ENCODE measurements around the gene CCDC93. TPM values are rescaled to one million over a fixed set of nuclear protein-coding genes. Genes with fewer than 3 reads are reported as not detected.

CCDC93 gene
- total and polyA plus RNA-seq, 12 donors = 6.0 to 43.7 (median 29.4) TPM

GRCh38 chr2:117996525-117996924 lies 17.3 kb downstream of the CCDC93 start:
- WGBS, 2 donors = 59 to 75% methylated on average over 3 of the region's 3 CpGs
- no peaks in the 10 kb centered on the region for H3K9me3 ChIP-seq
- no peak overlapping the region for H3K4me3 ChIP-seq
- intact Hi-C loops (cut with DNase I) = loop anchor here in 1 of 10 donors (10.0 kb wide), 1 partner anchor 52 kb away; no protein-coding TSS in a partner anchor
- DNase-seq = no peak
- no peak for TF ChIP-seq CTCF (IDR thresholded peaks at IDR 0.05)
- H3K27ac ChIP-seq = no peak overlapping the region
- peaks cover 0 to 100% (median 62%) of the 10 kb centered on the region in 9 donors for H3K36me3 ChIP-seq
- ATAC-seq = no peak
- no peaks in the 10 kb centered on the region for H3K27me3 ChIP-seq
- H3K4me1 ChIP-seq = peaks cover 0 to 16% (median 8%) of the 10 kb centered on the region in 9 donors

- intact Hi-C loops (cut with DNase I) = loop anchor here in 1 of 10 donors (10.0 kb wide), 1 partner anchor 50 kb away; no protein-coding TSS in a partner anchor
- Histone ChIP-seq H3K4me3 (no peak overlapping the region), H3K36me3 (peaks cover 0 to 100% (median 59%) of the 10 kb centered on the region in 9 donors), H3K27ac (no peak overlapping the region), H3K4me1 (peaks cover 0 to 16% (median 8%) of the 10 kb centered on the region in 9 donors), H3K9me3 (no peaks in the 10 kb centered on the region), H3K27me3 (no peaks in the 10 kb centered on the region)
- WGBS, 2 donors = 70 to 92% methylated on average over 4 of the region's 4 CpGs
- DNase-seq = no peak
- no peak for ATAC-seq
- no peak for TF ChIP-seq CTCF (IDR thresholded peaks at IDR 0.05)
Observed at GRCh38 chr2:117994729-117995128, 19.1 kb downstream of the CCDC93 start.

- DNase-seq (no peak), ATAC-seq (no peak)
- intact Hi-C loops (cut with DNase I) = loop anchor here in 2 of 10 donors (5.0 to 10.0 kb wide), 2 partner anchors 45 to 432 kb away; no protein-coding TSS in a partner anchor
Observed at GRCh38 chr2:117989854-117990438, 23.9 kb downstream of the CCDC93 start.

GRCh38 chr2:117987121-117987520 lies 26.7 kb downstream of the CCDC93 start:
- 90 to 97% methylated on average over 2 of the region's 2 CpGs for WGBS, 2 donors
- DNase-seq (no peak), ATAC-seq (no peak)
- no peaks in the 10 kb centered on the region for H3K27me3 ChIP-seq
- no peak for TF ChIP-seq CTCF (IDR thresholded peaks at IDR 0.05)
- H3K4me3 ChIP-seq = no peak overlapping the region
- no peaks in the 10 kb centered on the region for H3K9me3 ChIP-seq
- no peak overlapping the region for H3K27ac ChIP-seq
- peaks cover 0 to 98% (median 46%) of the 10 kb centered on the region in 9 donors for H3K36me3 ChIP-seq
- H3K4me1 ChIP-seq = peaks cover 0 to 26% (median 10%) of the 10 kb centered on the region in 9 donors
- intact Hi-C loops (cut with DNase I) = loop anchor here in 1 of 10 donors (5.0 kb wide), 1 partner anchor 435 kb away; no protein-coding TSS in a partner anchor

More at GRCh38 chr2:117989854-117990438, 23.9 kb downstream of the CCDC93 start:
- peaks cover 0 to 7% (median 0%) of the 10 kb centered on the region in 9 donors for H3K4me1 ChIP-seq
- H3K27me3 ChIP-seq = no peaks in the 10 kb centered on the region
- no peaks in the 10 kb centered on the region for H3K9me3 ChIP-seq
- no peak overlapping the region for H3K4me3 ChIP-seq
- peaks cover 0 to 98% (median 57%) of the 10 kb centered on the region in 9 donors for H3K36me3 ChIP-seq
- WGBS, 2 donors = 95 to 100% methylated on average over 1 of the region's 1 CpG
- H3K27ac ChIP-seq = no peak overlapping the region
- TF ChIP-seq CTCF (IDR thresholded peaks at IDR 0.05) = no peak

Measured in heart right ventricle (tissue), 16 donors.